GM20000 (cell line): ENCODE measurements around the gene KCNH6.

Source experiments
- DNase-seq: peaks from one replicate; pipeline ENCODE4 v3.0.0; 2012; ENCODE audit warnings: low spot score
- TF ChIP-seq, protein P1 (sequence below): IDR thresholded peaks from 2 replicates; pipeline ENCODE4 v1.5.1; 2012; ENCODE audit warnings: mild to moderate bottlenecking, control low read depth; ENCODE audit errors: extremely low read depth, missing control alignments

The KCNH6 gene

DNA sequence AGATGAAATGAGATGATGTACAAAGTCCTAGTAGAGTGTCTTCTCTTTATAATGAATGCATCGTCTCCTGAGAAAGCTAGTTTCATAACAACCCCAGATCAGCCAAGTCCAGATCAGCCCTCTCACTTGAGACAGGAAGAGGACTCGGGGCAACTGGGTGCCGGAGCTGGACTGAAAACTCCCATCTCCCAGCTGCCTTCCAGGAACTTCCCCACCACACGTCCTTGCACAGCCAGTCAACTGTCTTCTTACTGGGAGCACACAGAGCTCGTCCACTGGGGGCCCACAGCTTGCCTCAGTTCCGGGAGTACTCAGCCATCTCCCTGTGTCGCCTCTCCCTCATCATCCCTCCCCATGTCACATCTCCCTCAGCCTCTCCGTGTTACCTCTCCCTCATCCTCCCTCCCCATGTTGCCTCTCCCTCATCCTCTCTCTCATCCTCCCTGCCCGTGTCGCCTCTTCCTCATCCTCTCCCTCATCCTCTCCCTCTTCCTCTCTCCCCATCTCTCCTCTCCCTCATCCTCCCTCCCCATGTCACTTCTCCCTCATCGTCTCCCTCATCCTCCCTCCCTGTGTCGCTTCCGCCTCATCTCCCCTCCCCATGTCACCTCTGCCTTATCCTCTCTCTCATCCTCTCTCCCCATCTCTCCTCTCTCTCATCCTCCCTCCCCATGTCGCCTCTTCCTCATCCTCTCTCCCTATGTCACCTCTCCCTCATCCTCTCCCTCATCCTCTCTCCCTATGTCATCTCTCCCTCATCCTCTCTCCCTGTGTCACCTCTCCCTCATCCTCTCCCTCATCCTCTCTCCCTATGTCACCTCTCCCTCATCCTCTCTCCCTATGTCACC is 22.4 kb upstream of the KCNH6 start:
- no peak for DNase-seq
- TF ChIP-seq, protein P1, sequence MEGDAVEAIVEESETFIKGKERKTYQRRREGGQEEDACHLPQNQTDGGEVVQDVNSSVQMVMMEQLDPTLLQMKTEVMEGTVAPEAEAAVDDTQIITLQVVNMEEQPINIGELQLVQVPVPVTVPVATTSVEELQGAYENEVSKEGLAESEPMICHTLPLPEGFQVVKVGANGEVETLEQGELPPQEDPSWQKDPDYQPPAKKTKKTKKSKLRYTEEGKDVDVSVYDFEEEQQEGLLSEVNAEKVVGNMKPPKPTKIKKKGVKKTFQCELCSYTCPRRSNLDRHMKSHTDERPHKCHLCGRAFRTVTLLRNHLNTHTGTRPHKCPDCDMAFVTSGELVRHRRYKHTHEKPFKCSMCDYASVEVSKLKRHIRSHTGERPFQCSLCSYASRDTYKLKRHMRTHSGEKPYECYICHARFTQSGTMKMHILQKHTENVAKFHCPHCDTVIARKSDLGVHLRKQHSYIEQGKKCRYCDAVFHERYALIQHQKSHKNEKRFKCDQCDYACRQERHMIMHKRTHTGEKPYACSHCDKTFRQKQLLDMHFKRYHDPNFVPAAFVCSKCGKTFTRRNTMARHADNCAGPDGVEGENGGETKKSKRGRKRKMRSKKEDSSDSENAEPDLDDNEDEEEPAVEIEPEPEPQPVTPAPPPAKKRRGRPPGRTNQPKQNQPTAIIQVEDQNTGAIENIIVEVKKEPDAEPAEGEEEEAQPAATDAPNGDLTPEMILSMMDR = no peak

GRCh38 chr17:63503341-63503705 is 19.8 kb upstream of the KCNH6 start:
- no peak for DNase-seq
- TF ChIP-seq, protein P1 = no peak

DNA sequence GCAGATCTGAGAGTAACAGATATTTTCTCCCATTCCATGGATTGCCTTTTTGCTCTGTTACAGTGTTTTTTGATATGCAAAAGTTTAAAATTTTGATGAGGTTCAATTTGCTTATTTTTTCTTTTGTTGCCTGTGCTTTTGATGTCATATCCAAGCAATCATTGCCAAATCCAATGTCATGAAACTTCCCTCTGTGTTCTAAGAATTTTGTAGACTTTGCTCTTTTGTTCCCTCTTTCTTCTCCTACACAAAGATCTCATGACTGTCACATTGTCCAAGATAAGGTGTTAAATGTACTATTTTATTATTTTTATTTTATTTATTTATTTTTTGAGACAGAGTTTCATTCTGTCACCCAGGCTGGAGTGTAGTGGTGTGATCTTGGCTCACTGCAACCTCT is 18.9 kb upstream of the KCNH6 start:
- no peak for DNase-seq
- TF ChIP-seq, protein P1 = no peak

DNA sequence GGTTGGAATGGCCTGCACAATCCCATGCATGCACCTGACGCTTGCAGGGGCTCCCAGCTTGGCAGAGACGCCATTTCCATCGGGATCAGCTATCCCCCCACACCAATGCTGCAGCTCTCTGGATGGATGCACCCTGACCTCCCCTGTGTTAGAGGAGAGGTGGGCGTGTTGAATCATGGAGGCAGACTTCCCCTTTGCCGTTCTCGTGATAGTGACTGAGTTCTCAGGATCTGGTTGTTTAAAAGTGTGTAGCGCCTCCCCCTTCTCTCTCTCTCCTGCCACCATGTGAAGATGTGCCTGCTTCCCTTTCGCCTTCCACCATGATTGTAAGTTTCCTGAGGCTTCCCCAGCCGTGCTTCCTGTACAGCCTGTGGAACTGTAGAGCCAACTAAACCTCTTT is 17.8 kb upstream of the KCNH6 start:
- DNase-seq = no peak
- TF ChIP-seq, protein P1 = no peak

- TF ChIP-seq, protein P1 = no peak
- DNase-seq = no peak
Observed at GRCh38 chr17:63506627-63507026, 16.5 kb upstream of the KCNH6 start.

- TF ChIP-seq, protein P1 = no peak
- DNase-seq = no peak
Observed at GRCh38 chr17:63511331-63511730, 11.8 kb upstream of the KCNH6 start.

- DNase-seq = no peak
- TF ChIP-seq, protein P1 = no peak
Observed at GRCh38 chr17:63512388-63512787, 10.8 kb upstream of the KCNH6 start.
